ENCODE results near the gene ADAM12.

ADAM12 gene

GRCh38 chr10:126225672-126226008, 162.6 kb downstream of the ADAM12 start:
- Mint-ChIP-seq H3K4me1 (no peaks in the 10 kb centered on the region), H3K36me3 (ENCODE audit: insufficient read depth) (no peaks in the 10 kb centered on the region), H3K27me3 (no peaks in the 10 kb centered on the region), H3K4me3 (no peak overlapping the region), H3K9me3 (no peaks in the 10 kb centered on the region), H3K27ac (ENCODE audit: low read depth) (no peak overlapping the region)
- DNase-seq (ENCODE audit: low spot score in 2 of 2) (no peak), ATAC-seq (replicated peaks; ENCODE audit: extremely low read depth, poor library complexity, severe bottlenecking) (no peak)

GRCh38 chr10:126224967-126225671, 163.2 kb downstream of the ADAM12 start:
- H3K36me3 Mint-ChIP-seq (ENCODE audit: insufficient read depth), result no peaks in the 10 kb centered on the region
- H3K27me3 Mint-ChIP-seq, result no peaks in the 10 kb centered on the region
- ATAC-seq (replicated peaks; ENCODE audit: extremely low read depth, poor library complexity, severe bottlenecking), result no peak
- no peaks in the 10 kb centered on the region for H3K4me1 Mint-ChIP-seq
- no peak overlapping the region for H3K27ac Mint-ChIP-seq (ENCODE audit: low read depth)
- H3K4me3 Mint-ChIP-seq, result no peak overlapping the region
- no peak for DNase-seq (ENCODE audit: low spot score in 2 of 2)
- H3K9me3 Mint-ChIP-seq, result no peaks in the 10 kb centered on the region

- DNase-seq (ENCODE audit: low spot score in 2 of 2), result no peak
- no peak for ATAC-seq (replicated peaks; ENCODE audit: extremely low read depth, poor library complexity, severe bottlenecking)
- no peaks in the 10 kb centered on the region for H3K27me3 Mint-ChIP-seq
- H3K36me3 Mint-ChIP-seq (ENCODE audit: insufficient read depth), result no peaks in the 10 kb centered on the region
- H3K9me3 Mint-ChIP-seq, result no peaks in the 10 kb centered on the region
- H3K27ac Mint-ChIP-seq (ENCODE audit: low read depth), result no peak overlapping the region
- H3K4me1 Mint-ChIP-seq, result no peaks in the 10 kb centered on the region
- no peak overlapping the region for H3K4me3 Mint-ChIP-seq
These were observed 164.7 kb downstream of the ADAM12 start for GRCh38 chr10:126223512-126224067.

GRCh38 chr10:126222736-126223511, 165.4 kb downstream of the ADAM12 start:
- no peaks in the 10 kb centered on the region for H3K27me3 Mint-ChIP-seq
- H3K4me1 Mint-ChIP-seq, result no peaks in the 10 kb centered on the region
- no peaks in the 10 kb centered on the region for H3K9me3 Mint-ChIP-seq
- DNase-seq (ENCODE audit: low spot score in 2 of 2), result no peak
- ATAC-seq (replicated peaks; ENCODE audit: extremely low read depth, poor library complexity, severe bottlenecking), result no peak
- no peak overlapping the region for H3K27ac Mint-ChIP-seq (ENCODE audit: low read depth)
- no peak overlapping the region for H3K4me3 Mint-ChIP-seq
- no peaks in the 10 kb centered on the region for H3K36me3 Mint-ChIP-seq (ENCODE audit: insufficient read depth)

- Mint-ChIP-seq H3K4me1 (no peaks in the 10 kb centered on the region), H3K27ac (ENCODE audit: low read depth) (no peak overlapping the region), H3K36me3 (ENCODE audit: insufficient read depth) (no peaks in the 10 kb centered on the region), H3K27me3 (no peaks in the 10 kb centered on the region), H3K4me3 (no peak overlapping the region), H3K9me3 (no peaks in the 10 kb centered on the region)
- DNase-seq (ENCODE audit: low spot score in 2 of 2) (no peak), ATAC-seq (replicated peaks; ENCODE audit: extremely low read depth, poor library complexity, severe bottlenecking) (no peak)
These were observed 166.4 kb downstream of the ADAM12 start for GRCh38 chr10:126221874-126222273.

GRCh38 chr10:126218778-126219649, 169.3 kb downstream of the ADAM12 start:
- DNase-seq (ENCODE audit: low spot score in 2 of 2), result no peak
- Mint-ChIP-seq H3K36me3 (ENCODE audit: insufficient read depth) (peaks cover 2% of the 10 kb centered on the region), H3K4me3 (no peak overlapping the region), H3K27me3 (no peaks in the 10 kb centered on the region), H3K9me3 (no peaks in the 10 kb centered on the region), H3K4me1 (no peaks in the 10 kb centered on the region), H3K27ac (ENCODE audit: low read depth) (no peak overlapping the region)
- no peak for ATAC-seq (replicated peaks; ENCODE audit: extremely low read depth, poor library complexity, severe bottlenecking)

- ATAC-seq (replicated peaks; ENCODE audit: extremely low read depth, poor library complexity, severe bottlenecking) (no peak), DNase-seq (ENCODE audit: low spot score in 2 of 2) (no peak)
- Mint-ChIP-seq H3K27ac (ENCODE audit: low read depth) (no peak overlapping the region), H3K36me3 (ENCODE audit: insufficient read depth) (peaks cover 2% of the 10 kb centered on the region), H3K4me1 (no peaks in the 10 kb centered on the region), H3K27me3 (no peaks in the 10 kb centered on the region), H3K4me3 (no peak overlapping the region), H3K9me3 (no peaks in the 10 kb centered on the region)
These were observed 170.1 kb downstream of the ADAM12 start for GRCh38 chr10:126218174-126218573.

GRCh38 chr10:126216632-126216961, 171.7 kb downstream of the ADAM12 start:
- Mint-ChIP-seq H3K36me3 (ENCODE audit: insufficient read depth) (peaks cover 2% of the 10 kb centered on the region), H3K4me3 (no peak overlapping the region), H3K27ac (ENCODE audit: low read depth) (no peak overlapping the region), H3K27me3 (no peaks in the 10 kb centered on the region), H3K9me3 (no peaks in the 10 kb centered on the region), H3K4me1 (no peaks in the 10 kb centered on the region)
- DNase-seq (ENCODE audit: low spot score in 2 of 2) (no peak), ATAC-seq (replicated peaks; ENCODE audit: extremely low read depth, poor library complexity, severe bottlenecking) (no peak)

GRCh38 chr10:126215746-126216631, 172.3 kb downstream of the ADAM12 start:
- Mint-ChIP-seq H3K4me1 (no peaks in the 10 kb centered on the region), H3K9me3 (no peaks in the 10 kb centered on the region), H3K27me3 (no peaks in the 10 kb centered on the region), H3K36me3 (ENCODE audit: insufficient read depth) (peaks cover 2% of the 10 kb centered on the region), H3K4me3 (no peak overlapping the region), H3K27ac (ENCODE audit: low read depth) (no peak overlapping the region)
- ATAC-seq (replicated peaks; ENCODE audit: extremely low read depth, poor library complexity, severe bottlenecking) (no peak), DNase-seq (ENCODE audit: low spot score in 2 of 2) (no peak)

- H3K27ac Mint-ChIP-seq (ENCODE audit: low read depth), result no peak overlapping the region
- no peaks in the 10 kb centered on the region for H3K9me3 Mint-ChIP-seq
- H3K36me3 Mint-ChIP-seq (ENCODE audit: insufficient read depth), result peaks cover 2% of the 10 kb centered on the region
- H3K4me1 Mint-ChIP-seq, result no peaks in the 10 kb centered on the region
- DNase-seq (ENCODE audit: low spot score in 2 of 2) (no peak), ATAC-seq (replicated peaks; ENCODE audit: extremely low read depth, poor library complexity, severe bottlenecking) (no peak)
- H3K27me3 Mint-ChIP-seq, result no peaks in the 10 kb centered on the region
- no peak overlapping the region for H3K4me3 Mint-ChIP-seq
These were observed 173.6 kb downstream of the ADAM12 start for GRCh38 chr10:126214679-126215078.

- Mint-ChIP-seq H3K4me3 (no peak overlapping the region), H3K36me3 (ENCODE audit: insufficient read depth) (peaks cover 4% of the 10 kb centered on the region), H3K4me1 (no peaks in the 10 kb centered on the region), H3K9me3 (no peaks in the 10 kb centered on the region), H3K27me3 (no peaks in the 10 kb centered on the region), H3K27ac (ENCODE audit: low read depth) (no peak overlapping the region)
- no peak for DNase-seq (ENCODE audit: low spot score in 2 of 2)
- no peak for ATAC-seq (replicated peaks; ENCODE audit: extremely low read depth, poor library complexity, severe bottlenecking)
These were observed 174.3 kb downstream of the ADAM12 start for GRCh38 chr10:126214021-126214420.

GRCh38 chr10:126212738-126213137, 175.5 kb downstream of the ADAM12 start:
- H3K36me3 Mint-ChIP-seq (ENCODE audit: insufficient read depth), result peaks cover 4% of the 10 kb centered on the region
- H3K9me3 Mint-ChIP-seq, result no peaks in the 10 kb centered on the region
- no peaks in the 10 kb centered on the region for H3K27me3 Mint-ChIP-seq
- ATAC-seq (replicated peaks; ENCODE audit: extremely low read depth, poor library complexity, severe bottlenecking), result no peak
- H3K27ac Mint-ChIP-seq (ENCODE audit: low read depth), result no peak overlapping the region
- no peak for DNase-seq (ENCODE audit: low spot score in 2 of 2)
- no peak overlapping the region for H3K4me3 Mint-ChIP-seq
- H3K4me1 Mint-ChIP-seq, result no peaks in the 10 kb centered on the region

Measured in central memory CD8-positive, alpha-beta T cell (primary cell).